Left colon (tissue), 2 donors: ENCODE results near the gene MED17. TPM values are rescaled to one million over a fixed set of nuclear protein-coding genes. Genes with fewer than 3 reads are reported as not detected.

ENCODE experiments used
- total RNA-seq, 2 donors: library from RNA; stranded (reverse); fragmentation: NEBNext Ultra II Directional; extraction: Animal tissue kit (Norgen Biotek cat#: 25700); gene quantifications; one replicate each; pipeline ENCODE4 v1.2.1, GENCODE V29; 2021
- donor health status: DM: no; HTN: no; CAD: no.
- donor health status: DM: yes; HTN: yes; CAD: no.

The MED17 gene
- total RNA-seq, 2 donors from 2014 or later: 22.6 to 25.6 TPM

Other genes starting within 250 kb of the MED17 start
- 10 to 100 TPM; 56.8 to 74.8 TPM for gene SMCO4, start 240.9 kb upstream of the MED17 start, total RNA-seq
- 1 to 10 TPM; 7.2 to 8.2 TPM for gene CEP295, start 122.6 kb upstream of the MED17 start, total RNA-seq
- gene TAF1D, start 42.8 kb upstream of the MED17 start, total RNA-seq: 10 to 100 TPM; 71.5 to 80.6 TPM
- gene C11orf54, start 42.6 kb upstream of the MED17 start, total RNA-seq: 10 to 100 TPM; 52.7 to 61.4 TPM
- gene VSTM5, start 66.3 kb downstream of the MED17 start, total RNA-seq: 1 to 10 TPM; 1.1 to 2.5 TPM
- gene HEPHL1, start 237.1 kb downstream of the MED17 start, total RNA-seq: not detected